HL-60 (cell line): Measurements from ENCODE around the gene YIPF4.

Experiments
- GABPA ChIP-seq: IDR thresholded peaks from 2 replicates; pipeline ENCODE4 v1.6.1; 2012; ENCODE audit warnings: low read depth
- POLR2AphosphoS5 ChIP-seq: IDR thresholded peaks from 2 replicates; pipeline ENCODE4 v1.6.1; 2012; ENCODE audit warnings: low read depth
- TF ChIP-seq, protein P1 (sequence below): IDR thresholded peaks from one replicate; pipeline ENCODE4 v1.5.1; 2011; ENCODE audit warnings: low read length, control low read depth, inconsistent platforms; ENCODE audit not compliant: insufficient read depth
- TF ChIP-seq, protein P2 (sequence below): IDR thresholded peaks from 2 replicates; pipeline ENCODE4 v1.6.1; 2012; ENCODE audit warnings: low read depth; ENCODE audit not compliant: insufficient replicate concordance

DNA sequence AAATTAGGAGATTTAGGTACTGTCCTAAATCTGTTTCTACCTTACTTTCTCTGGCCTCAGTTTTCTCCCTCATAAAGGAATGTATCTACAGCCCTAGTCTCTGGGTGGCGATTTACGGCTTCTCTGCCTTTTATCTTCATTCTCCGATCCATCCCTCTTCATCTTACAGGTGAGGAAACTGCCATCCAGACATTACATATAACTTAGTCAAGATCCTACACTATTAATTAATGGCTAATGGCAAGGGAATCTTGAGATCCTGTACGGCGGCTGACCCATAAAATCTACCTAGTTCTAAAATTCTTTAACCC lies 386 bp upstream of the YIPF4 start:
- TF ChIP-seq, protein P1, sequence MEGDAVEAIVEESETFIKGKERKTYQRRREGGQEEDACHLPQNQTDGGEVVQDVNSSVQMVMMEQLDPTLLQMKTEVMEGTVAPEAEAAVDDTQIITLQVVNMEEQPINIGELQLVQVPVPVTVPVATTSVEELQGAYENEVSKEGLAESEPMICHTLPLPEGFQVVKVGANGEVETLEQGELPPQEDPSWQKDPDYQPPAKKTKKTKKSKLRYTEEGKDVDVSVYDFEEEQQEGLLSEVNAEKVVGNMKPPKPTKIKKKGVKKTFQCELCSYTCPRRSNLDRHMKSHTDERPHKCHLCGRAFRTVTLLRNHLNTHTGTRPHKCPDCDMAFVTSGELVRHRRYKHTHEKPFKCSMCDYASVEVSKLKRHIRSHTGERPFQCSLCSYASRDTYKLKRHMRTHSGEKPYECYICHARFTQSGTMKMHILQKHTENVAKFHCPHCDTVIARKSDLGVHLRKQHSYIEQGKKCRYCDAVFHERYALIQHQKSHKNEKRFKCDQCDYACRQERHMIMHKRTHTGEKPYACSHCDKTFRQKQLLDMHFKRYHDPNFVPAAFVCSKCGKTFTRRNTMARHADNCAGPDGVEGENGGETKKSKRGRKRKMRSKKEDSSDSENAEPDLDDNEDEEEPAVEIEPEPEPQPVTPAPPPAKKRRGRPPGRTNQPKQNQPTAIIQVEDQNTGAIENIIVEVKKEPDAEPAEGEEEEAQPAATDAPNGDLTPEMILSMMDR, result no peak
- TF ChIP-seq POLR2AphosphoS5 (no peak), GABPA (no peak)
- TF ChIP-seq, protein P2, sequence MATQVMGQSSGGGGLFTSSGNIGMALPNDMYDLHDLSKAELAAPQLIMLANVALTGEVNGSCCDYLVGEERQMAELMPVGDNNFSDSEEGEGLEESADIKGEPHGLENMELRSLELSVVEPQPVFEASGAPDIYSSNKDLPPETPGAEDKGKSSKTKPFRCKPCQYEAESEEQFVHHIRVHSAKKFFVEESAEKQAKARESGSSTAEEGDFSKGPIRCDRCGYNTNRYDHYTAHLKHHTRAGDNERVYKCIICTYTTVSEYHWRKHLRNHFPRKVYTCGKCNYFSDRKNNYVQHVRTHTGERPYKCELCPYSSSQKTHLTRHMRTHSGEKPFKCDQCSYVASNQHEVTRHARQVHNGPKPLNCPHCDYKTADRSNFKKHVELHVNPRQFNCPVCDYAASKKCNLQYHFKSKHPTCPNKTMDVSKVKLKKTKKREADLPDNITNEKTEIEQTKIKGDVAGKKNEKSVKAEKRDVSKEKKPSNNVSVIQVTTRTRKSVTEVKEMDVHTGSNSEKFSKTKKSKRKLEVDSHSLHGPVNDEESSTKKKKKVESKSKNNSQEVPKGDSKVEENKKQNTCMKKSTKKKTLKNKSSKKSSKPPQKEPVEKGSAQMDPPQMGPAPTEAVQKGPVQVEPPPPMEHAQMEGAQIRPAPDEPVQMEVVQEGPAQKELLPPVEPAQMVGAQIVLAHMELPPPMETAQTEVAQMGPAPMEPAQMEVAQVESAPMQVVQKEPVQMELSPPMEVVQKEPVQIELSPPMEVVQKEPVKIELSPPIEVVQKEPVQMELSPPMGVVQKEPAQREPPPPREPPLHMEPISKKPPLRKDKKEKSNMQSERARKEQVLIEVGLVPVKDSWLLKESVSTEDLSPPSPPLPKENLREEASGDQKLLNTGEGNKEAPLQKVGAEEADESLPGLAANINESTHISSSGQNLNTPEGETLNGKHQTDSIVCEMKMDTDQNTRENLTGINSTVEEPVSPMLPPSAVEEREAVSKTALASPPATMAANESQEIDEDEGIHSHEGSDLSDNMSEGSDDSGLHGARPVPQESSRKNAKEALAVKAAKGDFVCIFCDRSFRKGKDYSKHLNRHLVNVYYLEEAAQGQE, result no peak
